Right cardiac atrium (tissue), 5 donors: ENCODE data around the gene UQCR10. TPM values are rescaled to one million over a fixed set of nuclear protein-coding genes. Genes with fewer than 3 reads are reported as not detected.

Source experiments
- ATAC-seq, 2 donors: fragments of 200-7000 bp; cut with Tn5 transposase; one replicate each; pipeline versions ENCODE4 v1.8.0 to v1.9.1; 2020; ENCODE audit warnings: moderate library complexity in 2 of 2, mild to moderate bottlenecking in 1 of 2
- DNase-seq, 3 donors: peaks; one replicate each; pipeline ENCODE4 v3.0.0-alpha.2; 2020
- H3K27ac ChIP-seq: one replicate; pipeline ENCODE4 v1.5.1; 2013; ENCODE audit warnings: mild to moderate bottlenecking, low read length, control low read depth, moderate library complexity
- H3K27me3 ChIP-seq: one replicate; pipeline ENCODE4 v1.6.1; 2013; ENCODE audit not compliant: control insufficient read depth, insufficient read depth
- H3K4me1 ChIP-seq: one replicate; pipeline ENCODE4 v1.6.1; 2013; ENCODE audit warnings: low read length; ENCODE audit not compliant: control insufficient read depth, insufficient read depth
- H3K4me3 ChIP-seq: one replicate; pipeline ENCODE4 v1.5.1; 2013; ENCODE audit warnings: low read length, control low read depth
- H3K9me3 ChIP-seq: one replicate; pipeline ENCODE4 v1.6.1; 2013; ENCODE audit warnings: low read length; ENCODE audit not compliant: control insufficient read depth
- WGBS: extraction: QIAGEN DNeasy Blood & Tissue Kit; methylation state at CpG from one replicate; pipeline ENCODE4 v1.1.7; 2013; 5-methylcytosine and 5-hydroxymethylcytosine counted together
- intact Hi-C, 4 donors: fragments of 100-400 bp; cut with DNase I; formaldehyde crosslinking; loops; one replicate each; pipeline versions ENCODE4 v1.11.0 to v1.14.0; 2022 to 2023
- polyA plus RNA-seq: library from polyadenylated mRNA; stranded (reverse); fragments of 200-250 nt; gene quantifications from one replicate; pipeline ENCODE4 v1.2.3, GENCODE V29; 2013
- total RNA-seq, 4 donors: library from RNA; stranded (reverse); fragmentation: NEBNext Ultra II Directional; extraction: Animal tissue kit (Norgen Biotek cat#: 25700); gene quantifications; one replicate each; pipeline ENCODE4 v1.2.1, GENCODE V29; 2021
- donor health status: healthy with polysubstance abuse.
- donor health status: DM: no; HTN: yes; CAD: no.
- donor health status: DM: no; HTN: no; CAD: no.
- donor health status: DM: no; HTN: yes; CAD: no; lungs with severe emphysema.
- donor health status: DM: yes; HTN: yes; CAD: no.

Gene UQCR10
- total and polyA plus RNA-seq, 5 donors = 216 to 768 (median 281) TPM

DNA sequence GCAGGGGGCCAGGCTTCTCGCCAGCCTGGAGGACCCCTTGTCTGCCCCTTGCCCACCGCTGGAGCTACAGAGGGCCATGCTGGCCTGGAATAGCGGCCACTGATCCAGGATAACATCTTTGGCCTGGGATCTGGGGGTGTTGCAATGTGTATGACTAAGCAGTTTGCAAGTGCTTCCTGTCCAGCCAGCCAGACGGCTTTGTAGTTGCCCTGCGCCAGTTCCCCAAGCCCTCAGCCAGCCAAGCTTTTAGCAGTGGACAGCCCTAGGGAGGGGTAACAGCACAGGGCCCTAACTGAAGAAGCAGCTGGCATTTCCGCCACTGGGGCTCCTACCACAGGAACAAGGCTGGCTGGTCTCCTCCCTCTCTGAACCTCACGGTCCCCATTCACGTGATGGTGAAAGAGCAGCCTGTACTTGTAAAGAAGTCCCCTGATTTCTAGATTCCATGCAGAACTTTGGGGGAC lies 32.1 kb downstream of the UQCR10 start:
- Histone ChIP-seq H3K9me3 (no peaks in the 10 kb centered on the region), H3K27me3 (no peaks in the 10 kb centered on the region), H3K4me3 (no peak overlapping the region), H3K27ac (peak overlapping the region; percentile 81), H3K4me1 (peaks cover 14% of the 10 kb centered on the region)
- DNase-seq (peak; percentile 94 to 96 (median 94)), ATAC-seq (peak; percentile 97 to 98)
- intact Hi-C loops = no loop called here
- WGBS = 25% methylated on average over 8 of the region's 8 CpGs

- peaks cover 14% of the 10 kb centered on the region for H3K4me1 ChIP-seq
- H3K27me3 ChIP-seq = no peaks in the 10 kb centered on the region
- intact Hi-C loops = no loop called here
- 66% methylated on average over 5 of the region's 5 CpGs for WGBS
- no peak for DNase-seq
- no peak for ATAC-seq
- no peaks in the 10 kb centered on the region for H3K9me3 ChIP-seq
- peak overlapping the region; percentile 23 for H3K27ac ChIP-seq
- H3K4me3 ChIP-seq = no peak overlapping the region
Observed at GRCh38 chr22:29801153-29801552, 34.0 kb downstream of the UQCR10 start.

- no peaks in the 10 kb centered on the region for H3K9me3 ChIP-seq
- DNase-seq = no peak
- 82% methylated on average over 8 of the region's 8 CpGs for WGBS
- peak overlapping the region; percentile 12 for H3K27ac ChIP-seq
- H3K4me1 ChIP-seq = peaks cover 14% of the 10 kb centered on the region
- no peak for ATAC-seq
- intact Hi-C loops = no loop called here
- H3K4me3 ChIP-seq = no peak overlapping the region
- H3K27me3 ChIP-seq = no peaks in the 10 kb centered on the region
Observed at GRCh38 chr22:29801796-29802195, 34.6 kb downstream of the UQCR10 start.

DNA sequence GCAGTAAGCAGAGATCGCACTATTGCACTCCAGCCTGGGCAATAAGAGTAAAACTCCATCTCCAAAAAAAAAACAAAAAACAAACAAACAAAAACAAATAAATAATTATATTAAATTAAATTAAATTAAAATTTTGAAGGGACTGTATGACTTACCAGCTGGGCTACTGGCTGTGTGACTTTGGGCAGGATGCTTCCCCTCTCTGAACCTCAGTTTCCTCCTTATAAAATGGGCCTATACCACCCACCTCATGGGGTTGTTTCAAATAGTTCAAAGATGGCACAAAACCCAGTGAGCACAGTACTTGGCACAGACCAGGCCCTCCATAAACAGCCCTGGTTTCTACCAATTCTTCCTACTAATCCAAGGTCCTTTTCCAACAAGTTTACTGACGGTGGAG lies 36.0 kb downstream of the UQCR10 start:
- H3K4me1 ChIP-seq = peaks cover 11% of the 10 kb centered on the region
- no peaks in the 10 kb centered on the region for H3K9me3 ChIP-seq
- no peak for ATAC-seq
- DNase-seq = no peak
- no peaks in the 10 kb centered on the region for H3K27me3 ChIP-seq
- H3K27ac ChIP-seq = no peak overlapping the region
- no peak overlapping the region for H3K4me3 ChIP-seq
- WGBS = 96% methylated on average over 2 of the region's 2 CpGs
- intact Hi-C loops = no loop called here

GRCh38 chr22:29804985-29805384 lies 37.8 kb downstream of the UQCR10 start:
- DNase-seq (no peak), ATAC-seq (no peak)
- Histone ChIP-seq H3K4me3 (no peak overlapping the region), H3K4me1 (peaks cover 7% of the 10 kb centered on the region), H3K9me3 (no peaks in the 10 kb centered on the region), H3K27ac (no peak overlapping the region), H3K27me3 (no peaks in the 10 kb centered on the region)
- intact Hi-C loops = no loop called here
- WGBS = 88% methylated on average over 2 of the region's 2 CpGs

GRCh38 chr22:29806196-29806595 lies 39.0 kb downstream of the UQCR10 start:
- ATAC-seq (no peak), DNase-seq (no peak)
- Histone ChIP-seq H3K4me3 (no peak overlapping the region), H3K27ac (no peak overlapping the region), H3K4me1 (peaks cover 3% of the 10 kb centered on the region), H3K27me3 (no peaks in the 10 kb centered on the region), H3K9me3 (no peaks in the 10 kb centered on the region)
- intact Hi-C loops = no loop called here
- WGBS = 85% methylated on average over 6 of the region's 6 CpGs

GRCh38 chr22:29810216-29810615 lies 43.0 kb downstream of the UQCR10 start:
- no peak for ATAC-seq
- DNase-seq = no peak

GRCh38 chr22:29811377-29811776 lies 44.2 kb downstream of the UQCR10 start:
- 88% methylated on average over 2 of the region's 2 CpGs for WGBS
- DNase-seq (no peak), ATAC-seq (no peak)
- H3K27ac ChIP-seq = no peak overlapping the region
- H3K27me3 ChIP-seq = no peaks in the 10 kb centered on the region
- H3K9me3 ChIP-seq = no peaks in the 10 kb centered on the region
- intact Hi-C loops = no loop called here
- no peak overlapping the region for H3K4me3 ChIP-seq
- H3K4me1 ChIP-seq = peaks cover 4% of the 10 kb centered on the region

More at GRCh38 chr22:29810216-29810615, 43.0 kb downstream of the UQCR10 start:
- no peaks in the 10 kb centered on the region for H3K4me1 ChIP-seq
- H3K9me3 ChIP-seq = no peaks in the 10 kb centered on the region
- WGBS = 79% methylated on average over 2 of the region's 2 CpGs
- no peak overlapping the region for H3K4me3 ChIP-seq
- intact Hi-C loops = no loop called here
- H3K27me3 ChIP-seq = no peaks in the 10 kb centered on the region
- H3K27ac ChIP-seq = no peak overlapping the region

DNA sequence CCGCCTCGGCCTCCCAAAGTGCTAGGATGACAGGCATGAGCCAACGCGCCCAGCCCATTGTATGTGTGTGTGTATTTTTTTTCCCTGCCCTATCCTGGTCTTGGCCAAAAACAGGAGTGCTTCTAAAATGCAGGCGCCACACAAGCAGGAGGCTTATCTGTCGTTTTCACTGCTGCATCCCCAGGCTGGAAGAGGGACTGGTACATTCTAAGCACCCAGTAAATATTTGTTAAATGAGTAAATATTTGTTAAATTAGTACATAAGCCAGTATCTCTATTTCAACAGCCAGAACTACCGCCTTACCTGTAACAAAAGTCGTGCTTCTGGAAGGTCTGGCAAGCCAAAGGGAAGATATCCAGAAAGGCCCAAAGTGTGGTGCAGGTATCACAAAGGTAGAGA lies 46.0 kb downstream of the UQCR10 start:
- intact Hi-C loops = no loop called here
- no peaks in the 10 kb centered on the region for H3K9me3 ChIP-seq
- WGBS = 96% methylated on average over 8 of the region's 8 CpGs

GRCh38 chr22:29813563-29813962 lies 46.4 kb downstream of the UQCR10 start:
- no peak overlapping the region for H3K4me3 ChIP-seq
- no peaks in the 10 kb centered on the region for H3K9me3 ChIP-seq
- H3K27me3 ChIP-seq = no peaks in the 10 kb centered on the region
- ATAC-seq (no peak), DNase-seq (no peak)
- 87% methylated on average over 3 of the region's 3 CpGs for WGBS
- no peak overlapping the region for H3K27ac ChIP-seq
- H3K4me1 ChIP-seq = peaks cover 15% of the 10 kb centered on the region
- intact Hi-C loops = no loop called here

More for the DNA sequence above, 46.0 kb downstream of the UQCR10 start:
- no peak overlapping the region for H3K27ac ChIP-seq
- no peak overlapping the region for H3K4me3 ChIP-seq
- no peak for ATAC-seq
- no peak for DNase-seq
- H3K4me1 ChIP-seq = peaks cover 15% of the 10 kb centered on the region
- no peaks in the 10 kb centered on the region for H3K27me3 ChIP-seq

DNA sequence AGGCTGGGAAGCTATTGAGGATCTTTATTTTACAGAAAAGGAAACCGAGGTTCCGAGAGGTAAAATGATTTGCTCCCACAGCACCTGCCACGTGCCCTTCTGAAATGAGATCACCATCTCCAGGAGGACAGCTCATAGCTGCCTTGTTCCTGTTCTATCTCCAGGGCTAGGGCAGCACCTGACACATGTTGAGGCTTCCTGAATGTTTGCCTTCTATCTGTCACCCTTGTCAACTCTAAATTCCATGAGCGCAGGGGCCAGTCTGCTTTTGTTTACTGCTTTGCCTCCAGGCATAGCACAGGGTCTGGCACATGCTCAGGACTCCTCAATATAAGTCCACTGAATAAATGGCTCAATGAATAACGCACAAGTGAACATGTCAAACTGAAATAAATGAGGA lies 46.8 kb downstream of the UQCR10 start:
- H3K4me3 ChIP-seq = no peak overlapping the region
- H3K27me3 ChIP-seq = no peaks in the 10 kb centered on the region
- WGBS = 84% methylated on average over 5 of the region's 5 CpGs
- intact Hi-C loops = no loop called here
- no peak for ATAC-seq
- no peak for DNase-seq
- peaks cover 18% of the 10 kb centered on the region for H3K4me1 ChIP-seq
- H3K9me3 ChIP-seq = no peaks in the 10 kb centered on the region
- H3K27ac ChIP-seq = no peak overlapping the region

GRCh38 chr22:29815580-29815979 lies 48.4 kb downstream of the UQCR10 start:
- Histone ChIP-seq H3K27ac (peak overlapping the region; percentile 48), H3K4me1 (peaks cover 18% of the 10 kb centered on the region)

More at GRCh38 chr22:29815580-29815979, 48.4 kb downstream of the UQCR10 start:
- intact Hi-C loops = no loop called here
- 60% methylated on average over 4 of the region's 4 CpGs for WGBS
- no peaks in the 10 kb centered on the region for H3K9me3 ChIP-seq
- peak in 1 of 3 donors; percentile 68 for DNase-seq
- H3K27me3 ChIP-seq = no peaks in the 10 kb centered on the region
- no peak overlapping the region for H3K4me3 ChIP-seq
- peak; percentile 14 to 54 for ATAC-seq
